Measurements from ENCODE around the gene CCDC126.

Gene CCDC126

DNA sequence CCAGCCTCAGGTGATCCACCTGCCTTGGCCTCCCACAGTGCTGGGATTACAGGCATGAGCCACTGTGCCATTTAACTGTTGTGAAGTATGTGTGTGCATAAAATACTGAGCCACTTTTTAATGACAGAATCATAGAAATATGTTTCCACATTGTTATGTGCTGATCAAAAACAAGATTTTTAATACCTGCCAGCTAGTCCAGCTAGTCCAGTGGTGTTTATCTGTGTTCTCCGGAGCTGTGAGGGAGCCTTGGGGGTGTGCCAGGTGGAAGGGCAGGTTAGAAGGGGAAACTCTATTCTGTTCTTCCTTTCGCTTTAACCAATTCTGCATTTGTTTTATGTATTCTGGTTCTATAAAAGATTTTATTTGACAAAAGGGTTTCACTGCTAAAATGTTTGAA, 89.8 kb downstream of the CCDC126 start:
- no peaks in the 10 kb centered on the region for H3K27me3 ChIP-seq (ENCODE audit: control insufficient read depth in 2 of 2, insufficient read depth in 2 of 2, low read length in 2 of 2)
- H3K9me3 ChIP-seq (ENCODE audit: control insufficient read depth in 2 of 2, low read length in 2 of 2), result no peaks in the 10 kb centered on the region
- H3K27ac ChIP-seq (ENCODE audit: low read depth in 2 of 2, low read length in 2 of 2), result no peak overlapping the region
- H3K4me3 ChIP-seq (ENCODE audit: low read length in 2 of 2), result no peak overlapping the region
- H3K36me3 ChIP-seq (ENCODE audit: control insufficient read depth in 2 of 2, insufficient read depth in 2 of 2, low read length in 2 of 2), result peaks cover 9 to 11% of the 10 kb centered on the region in 2 donors
- H3K9ac ChIP-seq (ENCODE audit: low read depth in 1 of 2, low read length in 2 of 2), result no peak overlapping the region
- H3K4me1 ChIP-seq (ENCODE audit: control insufficient read depth in 2 of 2, insufficient read depth in 2 of 2, low read length in 2 of 2), result no peaks in the 10 kb centered on the region

GRCh38 chr7:23689165-23689564, 92.0 kb downstream of the CCDC126 start:
- Histone ChIP-seq H3K9me3 (ENCODE audit: control insufficient read depth in 2 of 2, low read length in 2 of 2) (no peaks in the 10 kb centered on the region), H3K4me1 (ENCODE audit: control insufficient read depth in 2 of 2, insufficient read depth in 2 of 2, low read length in 2 of 2) (no peaks in the 10 kb centered on the region), H3K27ac (ENCODE audit: low read depth in 2 of 2, low read length in 2 of 2) (no peak overlapping the region), H3K27me3 (ENCODE audit: control insufficient read depth in 2 of 2, insufficient read depth in 2 of 2, low read length in 2 of 2) (no peaks in the 10 kb centered on the region), H3K9ac (ENCODE audit: low read depth in 1 of 2, low read length in 2 of 2) (no peak overlapping the region), H3K36me3 (ENCODE audit: control insufficient read depth in 2 of 2, insufficient read depth in 2 of 2, low read length in 2 of 2) (peaks cover 17% of the 10 kb centered on the region in 2 donors), H3K4me3 (ENCODE audit: low read length in 2 of 2) (no peak overlapping the region)

DNA sequence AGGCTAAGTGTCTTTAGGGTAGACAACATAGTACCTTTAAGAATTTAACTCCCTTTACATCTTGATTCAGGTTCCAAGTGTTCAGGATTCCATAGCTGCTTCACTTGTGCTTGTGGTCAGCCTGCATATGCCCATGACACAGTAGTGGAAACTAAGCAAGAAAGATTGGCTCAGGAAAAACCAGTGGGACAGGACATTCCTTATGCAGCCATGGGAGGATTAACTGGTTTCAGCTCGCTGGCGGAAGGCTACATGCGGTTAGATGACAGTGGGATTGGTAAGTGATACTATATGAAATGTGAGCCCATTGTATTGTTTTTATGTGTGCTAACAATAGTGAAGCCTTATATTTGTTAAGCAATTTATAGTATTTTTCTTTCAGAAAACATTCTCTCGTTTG, 94.1 kb downstream of the CCDC126 start:
- H3K27ac ChIP-seq (ENCODE audit: low read depth in 2 of 2, low read length in 2 of 2), result no peak overlapping the region
- no peaks in the 10 kb centered on the region for H3K9me3 ChIP-seq (ENCODE audit: control insufficient read depth in 2 of 2, low read length in 2 of 2)
- H3K27me3 ChIP-seq (ENCODE audit: control insufficient read depth in 2 of 2, insufficient read depth in 2 of 2, low read length in 2 of 2), result no peaks in the 10 kb centered on the region
- H3K4me1 ChIP-seq (ENCODE audit: control insufficient read depth in 2 of 2, insufficient read depth in 2 of 2, low read length in 2 of 2), result no peaks in the 10 kb centered on the region
- H3K4me3 ChIP-seq (ENCODE audit: low read length in 2 of 2), result no peak overlapping the region
- H3K36me3 ChIP-seq (ENCODE audit: control insufficient read depth in 2 of 2, insufficient read depth in 2 of 2, low read length in 2 of 2), result peaks cover 14 to 17% of the 10 kb centered on the region in 2 donors
- no peak overlapping the region for H3K9ac ChIP-seq (ENCODE audit: low read depth in 1 of 2, low read length in 2 of 2)

DNA sequence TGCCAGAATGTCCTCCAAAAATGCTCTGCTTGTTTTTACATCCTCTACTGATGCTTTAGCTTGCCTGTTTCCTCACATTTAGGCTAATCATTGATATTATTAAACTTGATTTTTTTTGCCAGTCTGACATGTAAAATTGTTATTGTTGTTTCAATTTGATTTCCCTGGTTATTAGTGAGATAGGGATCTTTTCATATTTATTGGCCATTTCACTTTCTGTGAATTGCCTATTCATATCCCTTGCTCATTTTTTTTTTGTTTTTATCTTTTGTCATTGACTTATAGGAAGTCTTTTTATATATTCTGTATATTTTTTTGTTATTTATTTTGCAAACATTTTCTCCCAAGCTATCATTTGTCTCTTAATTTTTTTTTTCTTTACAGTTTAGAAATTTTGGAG, 96.0 kb downstream of the CCDC126 start:
- Histone ChIP-seq H3K4me1 (ENCODE audit: control insufficient read depth in 2 of 2, insufficient read depth in 2 of 2, low read length in 2 of 2) (no peaks in the 10 kb centered on the region), H3K36me3 (ENCODE audit: control insufficient read depth in 2 of 2, insufficient read depth in 2 of 2, low read length in 2 of 2) (peaks cover 14 to 17% of the 10 kb centered on the region in 2 donors), H3K9ac (ENCODE audit: low read depth in 1 of 2, low read length in 2 of 2) (no peak overlapping the region), H3K27ac (ENCODE audit: low read depth in 2 of 2, low read length in 2 of 2) (no peak overlapping the region), H3K9me3 (ENCODE audit: control insufficient read depth in 2 of 2, low read length in 2 of 2) (no peaks in the 10 kb centered on the region), H3K4me3 (ENCODE audit: low read length in 2 of 2) (no peak overlapping the region), H3K27me3 (ENCODE audit: control insufficient read depth in 2 of 2, insufficient read depth in 2 of 2, low read length in 2 of 2) (no peaks in the 10 kb centered on the region)

Data from mucosa of rectum (tissue), 2 donors.